Fibroblast of lung (primary cell): ENCODE results near the gene CREM.

Experiments used
- CTCF ChIP-seq, 2 donors: IDR thresholded peaks in 1 of 2; conservative IDR thresholded peaks in 1 of 2; 1 replicate in 1 of 2; 2 replicates in 1 of 2; pipeline ENCODE4 v1.5.1; 2011 to 2012; ENCODE audit warnings: low read length in 2 of 2, control low read depth in 1 of 2, inconsistent platforms in 1 of 2, low read depth in 1 of 2, mild to moderate bottlenecking in 1 of 2
- EZH2 ChIP-seq: IDR thresholded peaks from 2 replicates; pipeline ENCODE4 v1.5.1; 2012; ENCODE audit warnings: low read length, control low read depth, mild to moderate bottlenecking; ENCODE audit errors: missing control alignments

- TF ChIP-seq CTCF (conservative IDR thresholded peaks at IDR 0.05 in 1 of 2, IDR thresholded peaks at IDR 0.05 in 1 of 2; ENCODE audit: low read depth in 1 of 2, low read length in 2 of 2) (no peak), EZH2 (no peak)
These were observed 135.8 kb downstream of the CREM start for GRCh38 chr10:35262436-35262835.
